ENCODE measurements around the gene MUC4. TPM values are rescaled to one million over a fixed set of nuclear protein-coding genes. Genes with fewer than 3 reads are reported as not detected.
"Not testable (repeated sequence)": the region's sequence is repeated elsewhere in the genome, so short reads cannot be mapped to it uniquely, and the experiment has no call there.

Gene MUC4
- total RNA-seq, 2 experiments from 2014 or later, result 0.02 TPM; not detected in 1

- Mint-ChIP-seq H3K36me3 (ENCODE audit: low read depth) (no peaks in the 10 kb centered on the region), H3K9me3 (no peaks in the 10 kb centered on the region), H3K27ac (no peak overlapping the region), H3K27me3 (ENCODE audit: low read depth) (peaks cover 2% of the 10 kb centered on the region), H3K4me1 (ENCODE audit: low read depth) (no peaks in the 10 kb centered on the region), H3K4me3 (no peak overlapping the region)
- intact Hi-C loops (cut with micrococcal nuclease), result no loop called here
- CTCF ChIA-PET, result no interaction called here
- no peak for DNase-seq
These were observed 17.0 kb upstream of the MUC4 start for GRCh38 chr3:195828762-195829161.

- intact Hi-C loops (cut with micrococcal nuclease), result no loop called here
- Mint-ChIP-seq H3K27ac (no peak overlapping the region), H3K27me3 (ENCODE audit: low read depth) (peaks cover 4% of the 10 kb centered on the region), H3K9me3 (no peaks in the 10 kb centered on the region), H3K4me3 (no peak overlapping the region), H3K4me1 (ENCODE audit: low read depth) (no peaks in the 10 kb centered on the region), H3K36me3 (ENCODE audit: low read depth) (no peaks in the 10 kb centered on the region)
- CTCF ChIA-PET, result interaction anchor here (0.7 kb wide), 1 partner anchor 304 kb away, joined by 3 read pairs; no protein-coding TSS in a partner anchor
- DNase-seq, result no peak
These were observed 14.4 kb upstream of the MUC4 start for GRCh38 chr3:195825857-195826804.

- peaks cover 4% of the 10 kb centered on the region for H3K27me3 Mint-ChIP-seq (ENCODE audit: low read depth)
- no peaks in the 10 kb centered on the region for H3K9me3 Mint-ChIP-seq
- H3K4me3 Mint-ChIP-seq, result no peak overlapping the region
- intact Hi-C loops (cut with micrococcal nuclease), result no loop called here
- H3K36me3 Mint-ChIP-seq (ENCODE audit: low read depth), result no peaks in the 10 kb centered on the region
- H3K4me1 Mint-ChIP-seq (ENCODE audit: low read depth), result no peaks in the 10 kb centered on the region
- H3K27ac Mint-ChIP-seq, result no peak overlapping the region
- CTCF ChIA-PET, result no interaction called here
- no peak for DNase-seq
These were observed 13.5 kb upstream of the MUC4 start for GRCh38 chr3:195825191-195825588.

GRCh38 chr3:195824425-195825190, 12.9 kb upstream of the MUC4 start:
- H3K9me3 Mint-ChIP-seq, result not testable (repeated sequence)

DNA sequence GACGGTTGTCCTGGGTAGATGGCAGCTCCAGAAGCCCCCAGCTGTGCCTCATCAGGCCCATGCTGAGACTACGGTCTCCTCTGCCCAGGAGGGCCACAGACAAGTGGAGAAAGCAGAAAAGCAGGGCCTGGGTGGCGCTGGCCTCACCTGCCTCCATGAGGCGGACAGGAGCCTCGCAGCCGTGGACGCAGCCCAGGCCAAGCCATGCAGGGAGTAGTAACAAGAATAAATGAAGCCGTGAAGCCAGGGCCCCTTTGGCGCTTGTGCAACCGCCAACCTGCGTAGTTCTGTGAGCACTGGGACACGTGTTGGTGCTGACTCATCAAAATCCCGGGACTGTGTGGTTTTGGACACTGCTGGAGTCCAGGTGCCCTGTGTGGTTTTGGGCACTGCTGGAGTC, 12.3 kb upstream of the MUC4 start:
- CTCF ChIA-PET, result no interaction called here
- H3K36me3 Mint-ChIP-seq (ENCODE audit: low read depth), result no peaks in the 10 kb centered on the region
- intact Hi-C loops (cut with micrococcal nuclease), result no loop called here

More at GRCh38 chr3:195824425-195825190, 12.9 kb upstream of the MUC4 start:
- H3K27me3 Mint-ChIP-seq (ENCODE audit: low read depth); H3K4me3 Mint-ChIP-seq; DNase-seq; CTCF ChIA-PET; H3K36me3 Mint-ChIP-seq (ENCODE audit: low read depth); H3K4me1 Mint-ChIP-seq (ENCODE audit: low read depth); H3K27ac Mint-ChIP-seq; intact Hi-C loops (cut with micrococcal nuclease): not testable (repeated sequence)

DNA sequence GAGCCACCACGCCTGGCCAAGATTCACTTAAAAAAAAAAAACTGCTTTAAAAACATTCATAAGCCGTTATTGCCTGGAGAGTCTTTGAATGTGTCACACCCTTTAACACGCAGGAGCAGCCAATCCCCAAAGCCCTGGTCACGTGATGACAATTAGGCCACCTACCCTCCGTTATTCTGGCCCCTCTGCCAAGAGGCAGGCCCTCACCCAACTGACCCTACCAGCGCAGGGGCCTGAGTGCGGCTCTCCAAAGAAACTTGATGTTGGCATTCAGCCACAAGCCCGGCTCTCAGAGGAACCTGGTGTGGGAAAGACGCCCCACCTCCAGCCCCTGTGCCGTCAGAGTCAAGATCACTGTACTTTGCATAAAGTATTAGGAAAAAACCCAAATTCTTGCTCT, 11.6 kb upstream of the MUC4 start:
- DNase-seq, result no peak
- H3K4me3 Mint-ChIP-seq, result no peak overlapping the region
- no peak overlapping the region for H3K27ac Mint-ChIP-seq
- CTCF ChIA-PET, result interaction anchor here (0.6 kb wide), 1 partner anchor 27 kb away, joined by 3 read pairs; no protein-coding TSS in a partner anchor
- no peaks in the 10 kb centered on the region for H3K9me3 Mint-ChIP-seq
- intact Hi-C loops (cut with micrococcal nuclease), result no loop called here
- H3K4me1 Mint-ChIP-seq (ENCODE audit: low read depth), result no peaks in the 10 kb centered on the region
- no peaks in the 10 kb centered on the region for H3K36me3 Mint-ChIP-seq (ENCODE audit: low read depth)
- H3K27me3 Mint-ChIP-seq (ENCODE audit: low read depth), result peaks cover 4% of the 10 kb centered on the region

More for the DNA sequence above, 12.3 kb upstream of the MUC4 start:
- Mint-ChIP-seq H3K9me3 (no peaks in the 10 kb centered on the region), H3K4me3 (no peak overlapping the region), H3K4me1 (ENCODE audit: low read depth) (no peaks in the 10 kb centered on the region), H3K27ac (no peak overlapping the region), H3K27me3 (ENCODE audit: low read depth) (peaks cover 4% of the 10 kb centered on the region)
- DNase-seq, result no peak

GRCh38 chr3:195822131-195822696, 10.5 kb upstream of the MUC4 start:
- Mint-ChIP-seq H3K27ac (no peak overlapping the region), H3K4me1 (ENCODE audit: low read depth) (no peaks in the 10 kb centered on the region), H3K36me3 (ENCODE audit: low read depth) (no peaks in the 10 kb centered on the region), H3K4me3 (no peak overlapping the region), H3K9me3 (no peaks in the 10 kb centered on the region), H3K27me3 (ENCODE audit: low read depth) (peaks cover 4% of the 10 kb centered on the region)
- CTCF ChIA-PET, result interaction anchor here (0.7 kb wide), 2 partner anchors 27 to 56 kb away, joined by 3 to 4 read pairs; no protein-coding TSS in a partner anchor
- no peak for DNase-seq
- intact Hi-C loops (cut with micrococcal nuclease), result no loop called here

- Mint-ChIP-seq H3K4me1 (ENCODE audit: low read depth) (no peaks in the 10 kb centered on the region), H3K27ac (no peak overlapping the region), H3K27me3 (ENCODE audit: low read depth) (peaks cover 4% of the 10 kb centered on the region), H3K9me3 (no peaks in the 10 kb centered on the region), H3K36me3 (ENCODE audit: low read depth) (no peaks in the 10 kb centered on the region), H3K4me3 (no peak overlapping the region)
- no peak for DNase-seq
- CTCF ChIA-PET, result interaction anchor here (0.7 kb wide), 1 partner anchor 57 kb away, joined by 3 read pairs; no protein-coding TSS in a partner anchor
- intact Hi-C loops (cut with micrococcal nuclease), result no loop called here
These were observed 9.8 kb upstream of the MUC4 start for GRCh38 chr3:195821403-195822130.

DNA sequence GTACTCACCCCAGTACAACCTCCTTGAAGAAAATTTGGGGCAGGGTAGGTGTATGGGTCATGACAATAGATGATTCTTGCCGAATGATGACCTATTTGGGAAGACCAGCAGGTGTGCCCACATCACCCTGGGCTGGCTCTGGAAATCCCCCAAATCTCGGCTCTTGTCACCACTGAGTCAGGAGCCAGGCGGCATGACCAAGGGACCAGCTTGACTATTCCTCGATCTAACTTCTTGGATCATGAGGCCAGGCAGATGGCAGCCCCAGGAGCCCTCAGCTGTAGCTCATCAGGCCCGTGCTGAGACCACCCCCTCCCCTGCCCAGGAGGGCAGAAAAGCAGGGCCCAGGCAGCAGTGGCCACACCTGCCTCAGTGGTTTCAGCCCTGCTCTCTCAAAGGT, 9.2 kb upstream of the MUC4 start:
- peaks cover 4% of the 10 kb centered on the region for H3K27me3 Mint-ChIP-seq (ENCODE audit: low read depth)
- no peaks in the 10 kb centered on the region for H3K4me1 Mint-ChIP-seq (ENCODE audit: low read depth)
- H3K27ac Mint-ChIP-seq, result no peak overlapping the region
- intact Hi-C loops (cut with micrococcal nuclease), result no loop called here
- CTCF ChIA-PET, result no interaction called here
- H3K36me3 Mint-ChIP-seq (ENCODE audit: low read depth), result no peaks in the 10 kb centered on the region
- no peak for DNase-seq
- no peak overlapping the region for H3K4me3 Mint-ChIP-seq
- H3K9me3 Mint-ChIP-seq, result no peaks in the 10 kb centered on the region

- H3K4me1 Mint-ChIP-seq (ENCODE audit: low read depth), result no peaks in the 10 kb centered on the region
- peaks cover 4% of the 10 kb centered on the region for H3K27me3 Mint-ChIP-seq (ENCODE audit: low read depth)
- no peak overlapping the region for H3K4me3 Mint-ChIP-seq
- H3K27ac Mint-ChIP-seq, result no peak overlapping the region
- intact Hi-C loops (cut with micrococcal nuclease), result no loop called here
- H3K36me3 Mint-ChIP-seq (ENCODE audit: low read depth), result no peaks in the 10 kb centered on the region
- no peaks in the 10 kb centered on the region for H3K9me3 Mint-ChIP-seq
- no peak for DNase-seq
- CTCF ChIA-PET, result interaction anchor here (1.1 kb wide), 1 partner anchor 30 kb away, joined by 3 read pairs; no protein-coding TSS in a partner anchor
These were observed 8.5 kb upstream of the MUC4 start for GRCh38 chr3:195820186-195820585.

DNA sequence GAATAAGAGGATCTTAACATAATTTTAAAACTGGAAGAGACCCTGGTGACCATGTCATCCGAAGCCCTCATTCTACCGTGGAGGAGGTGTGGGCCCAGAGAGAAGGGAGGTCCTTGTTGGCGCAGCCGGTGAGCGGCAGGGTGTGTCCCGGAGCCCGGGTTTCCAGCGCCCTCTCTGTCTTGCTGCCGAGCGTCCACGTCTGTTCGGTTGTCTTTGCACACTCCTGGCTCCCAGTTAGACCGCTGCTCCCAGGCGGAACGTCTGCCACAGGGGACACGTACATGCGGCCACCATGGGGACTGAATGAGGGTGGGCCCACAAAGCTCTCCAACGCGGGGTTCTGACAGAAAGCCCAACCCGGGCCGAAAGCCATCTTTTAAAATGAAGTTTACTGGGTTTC, 6.6 kb upstream of the MUC4 start:
- H3K27ac Mint-ChIP-seq, result no peak overlapping the region
- no peak for DNase-seq
- no peaks in the 10 kb centered on the region for H3K27me3 Mint-ChIP-seq (ENCODE audit: low read depth)
- H3K4me1 Mint-ChIP-seq (ENCODE audit: low read depth), result no peaks in the 10 kb centered on the region
- H3K36me3 Mint-ChIP-seq (ENCODE audit: low read depth), result no peaks in the 10 kb centered on the region
- intact Hi-C loops (cut with micrococcal nuclease), result no loop called here
- no peaks in the 10 kb centered on the region for H3K9me3 Mint-ChIP-seq
- no peak overlapping the region for H3K4me3 Mint-ChIP-seq
- CTCF ChIA-PET, result no interaction called here

Data from activated naive CD4-positive, alpha-beta T cell treated with anti-CD3 and anti-CD28 coated beads for 36 hours (primary cell).